GM20431 (cell line): Measurements from ENCODE around the gene GADD45B.
"Not testable (repeated sequence)": the region's sequence is repeated elsewhere in the genome, so short reads cannot be mapped to it uniquely, and the experiment has no call there.

Experiments used
- in situ Hi-C: fragments of 300-500 bp; cut with MseI, MboI; formaldehyde crosslinking; loops from one replicate; pipeline ENCODE4 v1.15.0; 2020; ENCODE audit warnings: low sequenced_read_pairs; ENCODE audit not compliant: unreplicated experiment

GADD45B gene

GRCh38 chr19:2443116-2443784, 32.7 kb upstream of the GADD45B start:
- in situ Hi-C loops, result no loop called here

GRCh38 chr19:2443785-2444182, 32.1 kb upstream of the GADD45B start:
- in situ Hi-C loops, result no loop called here

- in situ Hi-C loops, result no loop called here
These were observed 31.5 kb upstream of the GADD45B start for GRCh38 chr19:2444251-2445002.

- in situ Hi-C loops, result no loop called here
These were observed 29.5 kb upstream of the GADD45B start for GRCh38 chr19:2446381-2446780.

GRCh38 chr19:2449019-2449418, 26.9 kb upstream of the GADD45B start:
- in situ Hi-C loops, result no loop called here

GRCh38 chr19:2451138-2451537, 24.8 kb upstream of the GADD45B start:
- in situ Hi-C loops, result no loop called here

GRCh38 chr19:2451741-2452140, 24.2 kb upstream of the GADD45B start:
- in situ Hi-C loops, result no loop called here

GRCh38 chr19:2453431-2454025, 22.4 kb upstream of the GADD45B start:
- in situ Hi-C loops, result no loop called here

GRCh38 chr19:2454199-2454961, 21.5 kb upstream of the GADD45B start:
- in situ Hi-C loops, result no loop called here

GRCh38 chr19:2454962-2455850, 20.7 kb upstream of the GADD45B start:
- in situ Hi-C loops, result no loop called here

GRCh38 chr19:2455851-2456570, 19.9 kb upstream of the GADD45B start:
- in situ Hi-C loops, result no loop called here

GRCh38 chr19:2457394-2458037, 18.4 kb upstream of the GADD45B start:
- in situ Hi-C loops, result no loop called here

GRCh38 chr19:2458054-2458453, 17.9 kb upstream of the GADD45B start:
- in situ Hi-C loops, result no loop called here

- in situ Hi-C loops, result not testable (repeated sequence)
These were observed 17.2 kb upstream of the GADD45B start for GRCh38 chr19:2458776-2459175.

GRCh38 chr19:2460245-2460644, 15.7 kb upstream of the GADD45B start:
- in situ Hi-C loops, result no loop called here

- in situ Hi-C loops, result no loop called here
These were observed 13.9 kb upstream of the GADD45B start for GRCh38 chr19:2461751-2462634.

- in situ Hi-C loops, result no loop called here
These were observed 13.1 kb upstream of the GADD45B start for GRCh38 chr19:2462635-2463421.
